IPS DF 19.7 (cell line): ENCODE results near the gene PSMB4.
"Not testable (repeated sequence)": the region's sequence is repeated elsewhere in the genome, so short reads cannot be mapped to it uniquely, and the experiment has no call there.

Experiments used
- DNase-seq: peaks from one replicate; pipeline ENCODE4 v3.0.0-alpha.2; 2013; ENCODE audit warnings: low read depth, low spot score

Gene PSMB4

DNA sequence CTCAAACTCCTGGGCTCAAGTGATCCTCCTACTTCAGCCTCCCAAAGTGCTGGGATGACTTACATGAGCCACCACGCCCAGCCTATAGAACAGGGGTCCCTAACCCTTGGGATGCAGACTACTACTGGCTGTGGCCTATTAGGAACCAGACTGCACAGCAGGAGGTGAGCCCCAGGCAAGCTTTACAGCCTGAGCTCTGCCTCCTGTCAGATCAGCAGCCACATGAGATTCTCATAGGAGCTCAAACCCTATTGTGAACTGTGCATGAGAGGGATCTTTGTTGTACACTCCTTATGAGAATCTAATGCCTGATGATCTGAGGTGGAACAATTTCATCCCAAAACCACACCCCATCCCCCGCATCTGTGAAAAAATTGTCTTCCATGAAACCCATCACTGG lies 13.4 kb upstream of the PSMB4 start:
- DNase-seq = no peak

DNA sequence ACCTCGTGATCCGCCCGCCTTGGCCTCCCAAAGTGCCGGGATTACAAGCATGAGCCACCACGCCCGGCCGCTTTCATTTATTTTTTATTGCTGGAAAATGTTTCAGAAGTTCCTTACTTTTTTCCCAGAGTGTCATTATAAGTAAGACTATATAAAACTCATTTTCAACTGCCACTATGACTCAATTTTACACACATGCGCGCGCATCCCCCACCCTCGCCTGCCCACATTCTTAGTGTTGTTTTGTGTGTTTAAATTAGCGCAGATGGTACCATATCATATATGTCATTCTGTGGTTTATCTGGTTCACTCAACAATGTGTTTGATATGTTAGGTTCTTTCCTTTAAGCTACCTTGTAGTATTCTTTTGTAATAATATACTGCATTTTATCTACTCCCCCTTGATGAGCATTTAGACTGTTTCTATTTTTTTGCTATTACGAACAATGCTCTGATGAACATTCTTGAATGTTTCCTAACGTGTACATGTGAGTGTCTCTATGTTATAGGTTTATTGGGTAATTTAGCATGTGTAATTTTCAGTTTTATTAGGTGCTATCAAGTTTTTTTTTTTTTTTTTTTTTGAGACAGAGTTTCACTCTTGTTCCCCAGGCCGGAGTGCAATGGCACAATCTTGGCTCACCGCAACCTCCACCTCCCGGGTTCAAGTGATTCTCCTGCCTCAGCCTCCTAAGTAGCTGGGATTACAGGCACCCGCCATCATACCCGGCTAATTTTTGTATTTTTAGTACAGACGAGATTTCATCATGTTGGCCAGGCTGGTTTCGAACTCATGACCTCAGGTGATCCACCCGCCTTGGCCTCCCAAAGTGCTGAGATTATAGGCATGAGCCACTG lies 8.9 kb upstream of the PSMB4 start:
- not testable (repeated sequence) for DNase-seq

GRCh38 chr1:151391079-151391563 lies 8.3 kb upstream of the PSMB4 start:
- DNase-seq = no peak

- no peak for DNase-seq
These were observed 5.8 kb upstream of the PSMB4 start for GRCh38 chr1:151393583-151393982.

GRCh38 chr1:151396265-151396664 lies 3.1 kb upstream of the PSMB4 start:
- DNase-seq = not testable (repeated sequence)

DNA sequence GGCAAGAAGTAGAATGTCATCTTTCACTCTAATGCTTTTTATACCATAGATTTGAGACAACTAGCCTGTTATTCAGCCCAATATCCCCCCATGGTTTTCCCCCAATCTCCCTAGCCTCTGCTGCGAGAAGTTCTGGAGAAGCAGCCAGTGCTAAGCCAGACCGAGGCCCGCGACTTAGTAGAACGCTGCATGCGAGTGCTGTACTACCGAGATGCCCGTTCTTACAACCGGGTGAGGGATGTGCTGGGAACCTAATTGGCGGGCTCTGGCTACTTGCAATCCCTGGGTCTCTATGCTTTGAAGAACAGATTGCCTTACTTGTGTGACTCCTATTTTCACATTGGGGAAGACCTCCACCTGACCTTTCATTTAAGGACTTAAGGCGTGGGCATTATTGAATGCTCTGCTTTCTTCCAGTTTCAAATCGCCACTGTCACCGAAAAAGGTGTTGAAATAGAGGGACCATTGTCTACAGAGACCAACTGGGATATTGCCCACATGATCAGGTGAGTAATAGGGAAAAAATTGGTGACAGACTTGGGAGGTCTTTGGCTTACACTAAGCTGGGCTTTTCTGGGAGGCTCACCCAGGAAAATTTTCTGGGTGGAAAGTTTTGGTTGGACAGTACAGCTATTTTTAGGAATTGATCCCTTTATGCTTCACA lies 1.9 kb downstream of the PSMB4 start:
- no peak for DNase-seq

DNA sequence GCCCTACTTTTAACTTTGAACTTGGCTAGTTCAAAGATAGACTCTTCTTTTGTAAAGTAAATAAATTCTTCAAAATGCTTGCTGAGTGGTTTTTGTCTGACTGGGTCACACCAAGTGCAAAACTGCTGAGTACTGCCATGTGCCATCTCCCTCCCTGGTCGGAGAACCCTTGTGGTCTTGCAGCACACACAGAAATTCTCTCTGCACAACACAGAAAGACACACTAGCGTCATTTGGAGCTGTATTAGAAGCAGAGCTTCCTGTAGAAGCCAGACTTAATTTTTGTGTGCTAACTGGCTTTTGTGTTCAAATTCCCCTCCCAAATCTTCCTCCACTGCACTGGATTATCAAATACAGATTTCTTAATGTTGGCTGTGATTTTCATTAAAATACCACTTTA lies 2.5 kb downstream of the PSMB4 start:
- DNase-seq = no peak

- DNase-seq = no peak
These were observed 3.4 kb downstream of the PSMB4 start for GRCh38 chr1:151402764-151403163.

- DNase-seq = no peak
These were observed 4.2 kb downstream of the PSMB4 start for GRCh38 chr1:151403612-151404011.

GRCh38 chr1:151405187-151405951 lies 6.0 kb downstream of the PSMB4 start:
- DNase-seq = no peak

DNA sequence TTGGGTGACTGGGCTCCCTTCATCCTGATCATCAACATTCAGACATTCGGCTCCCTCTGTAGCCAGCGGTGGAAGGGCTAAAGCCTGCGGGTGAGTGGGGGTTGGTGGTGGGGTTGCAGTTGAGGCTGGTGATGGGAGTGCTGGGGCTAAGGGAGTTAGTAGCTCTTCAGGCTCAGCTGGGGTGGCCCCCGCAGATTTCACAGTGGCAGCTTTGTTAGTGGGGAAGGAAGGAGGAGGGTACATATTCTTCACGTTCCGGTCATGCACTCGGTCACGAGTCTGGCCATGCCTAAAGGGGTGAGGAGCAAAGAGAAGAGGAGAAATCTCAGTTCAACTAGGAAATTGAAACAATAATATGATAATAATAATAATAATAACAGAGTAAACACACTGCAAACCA lies 6.8 kb downstream of the PSMB4 start:
- DNase-seq = no peak

GRCh38 chr1:151407304-151407703 lies 7.9 kb downstream of the PSMB4 start:
- no peak for DNase-seq

GRCh38 chr1:151408891-151409290 lies 9.5 kb downstream of the PSMB4 start:
- DNase-seq = no peak

GRCh38 chr1:151411884-151412283 lies 12.5 kb downstream of the PSMB4 start:
- DNase-seq = no peak

DNA sequence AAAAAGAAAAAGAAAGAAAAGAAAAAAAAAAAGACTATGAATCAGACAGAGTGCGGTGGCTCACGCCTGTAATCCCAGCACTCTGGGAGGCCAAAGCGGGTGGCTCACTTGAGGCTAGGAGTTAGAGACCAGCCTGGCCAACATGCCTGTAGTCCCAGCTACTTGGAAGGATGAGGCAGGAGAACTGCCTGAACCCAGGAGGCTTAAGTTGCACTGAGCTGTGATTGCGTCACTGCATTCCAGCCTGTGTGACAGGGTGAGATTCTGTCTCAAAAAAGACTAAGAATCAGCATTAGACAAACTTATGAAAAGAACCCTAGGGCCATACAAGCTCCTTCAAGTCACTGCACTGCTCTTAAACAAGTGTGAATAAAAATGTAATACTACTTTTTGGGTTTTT lies 16.9 kb downstream of the PSMB4 start:
- DNase-seq = no peak

DNA sequence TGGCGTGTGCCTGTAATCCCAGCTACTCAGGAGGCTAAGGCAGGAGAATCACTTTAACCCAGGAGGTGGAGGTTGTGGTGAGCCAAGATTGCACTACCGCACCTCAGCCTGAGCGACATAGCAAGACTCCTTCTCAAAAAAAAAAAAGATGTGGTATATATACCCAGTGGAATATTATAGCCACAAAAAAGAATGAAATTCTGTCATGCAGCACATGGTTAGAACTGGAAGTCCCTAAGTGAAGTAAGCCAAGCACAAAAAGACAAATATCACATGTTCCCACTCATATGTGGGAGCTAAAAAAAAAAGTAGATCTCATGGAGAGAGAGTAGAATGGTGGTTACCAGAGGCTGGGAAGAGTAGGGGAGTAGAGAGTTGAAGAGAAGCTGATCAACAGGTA lies 18.7 kb downstream of the PSMB4 start:
- DNase-seq = no peak

GRCh38 chr1:151419819-151420218 lies 20.4 kb downstream of the PSMB4 start:
- DNase-seq = no peak

DNA sequence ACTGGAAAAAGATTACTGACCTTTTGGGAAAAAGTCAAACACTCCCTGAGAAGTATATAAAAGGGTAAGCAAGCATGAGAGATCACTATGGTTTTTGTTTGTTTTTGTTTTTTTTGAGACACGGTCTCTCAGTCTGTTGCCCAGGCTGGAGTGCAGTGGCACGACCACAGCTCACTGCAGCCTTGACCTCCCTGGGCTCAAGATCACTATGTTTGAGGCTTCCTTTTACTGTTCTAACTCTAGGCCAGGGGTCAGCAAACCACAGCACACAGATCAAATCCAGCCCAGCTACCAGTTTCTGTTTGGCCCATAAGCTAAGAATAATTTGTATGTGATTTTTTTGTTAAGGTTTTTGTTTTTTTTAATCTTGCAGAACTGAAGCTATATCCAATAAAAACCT lies 25.7 kb downstream of the PSMB4 start:
- DNase-seq = no peak

DNA sequence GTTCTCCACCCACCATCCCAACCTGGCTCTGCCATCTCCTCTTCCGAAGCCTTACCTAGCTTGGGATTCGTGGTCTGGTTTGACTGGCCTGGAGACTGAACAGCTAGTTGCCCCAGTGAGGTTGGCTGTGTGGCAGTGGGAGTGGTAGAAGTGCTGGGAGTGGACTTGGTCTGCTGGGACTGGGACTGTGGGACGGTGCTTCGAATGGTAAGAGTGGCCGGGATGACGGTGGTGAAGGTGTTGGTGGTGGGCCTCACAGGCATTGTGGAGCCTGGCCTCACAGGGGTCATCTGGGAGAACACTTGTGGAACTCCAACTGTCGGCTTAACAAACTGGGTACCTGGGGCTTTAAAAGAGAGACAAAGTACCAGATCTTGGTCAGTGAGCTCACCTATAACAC lies 28.7 kb downstream of the PSMB4 start:
- DNase-seq = no peak

DNA sequence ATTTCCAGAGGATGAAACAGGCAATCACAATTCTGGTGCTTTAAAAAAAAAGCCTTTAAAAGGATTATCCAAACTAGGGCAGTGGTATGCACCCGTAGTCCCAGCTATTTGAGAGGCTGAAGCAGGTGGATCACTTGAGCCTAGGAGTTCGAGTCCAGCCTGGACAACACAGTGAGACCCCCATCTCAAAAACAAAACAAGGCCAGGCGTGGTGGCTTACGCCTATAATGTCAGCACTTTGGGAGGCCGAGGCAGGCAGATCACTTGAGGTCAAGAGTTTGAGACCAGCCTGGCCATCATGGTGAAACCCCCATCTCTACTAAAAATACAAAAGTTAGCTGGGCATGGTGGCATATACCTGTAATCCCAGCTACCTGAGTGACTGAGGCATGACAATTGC lies 34.5 kb downstream of the PSMB4 start:
- DNase-seq = not testable (repeated sequence)

- DNase-seq = no peak
These were observed 35.8 kb downstream of the PSMB4 start for GRCh38 chr1:151435174-151435573.

GRCh38 chr1:151436985-151437384 lies 37.6 kb downstream of the PSMB4 start:
- no peak for DNase-seq
